GM12892 (cell line): ENCODE results near the gene FAU.
A peak's percentile ranks its signal among the peaks of the same experiment; 100 is the strongest.

Experiments
- POLR2A ChIP-seq: IDR thresholded peaks from 2 replicates; pipeline ENCODE4 v1.6.1; 2011; ENCODE audit warnings: low read depth, low read length, control low read depth
- POLR2AphosphoS5 ChIP-seq: IDR thresholded peaks from 2 replicates; pipeline ENCODE4 v1.6.1; 2011; ENCODE audit warnings: low read depth, low read length, control low read depth

DNA sequence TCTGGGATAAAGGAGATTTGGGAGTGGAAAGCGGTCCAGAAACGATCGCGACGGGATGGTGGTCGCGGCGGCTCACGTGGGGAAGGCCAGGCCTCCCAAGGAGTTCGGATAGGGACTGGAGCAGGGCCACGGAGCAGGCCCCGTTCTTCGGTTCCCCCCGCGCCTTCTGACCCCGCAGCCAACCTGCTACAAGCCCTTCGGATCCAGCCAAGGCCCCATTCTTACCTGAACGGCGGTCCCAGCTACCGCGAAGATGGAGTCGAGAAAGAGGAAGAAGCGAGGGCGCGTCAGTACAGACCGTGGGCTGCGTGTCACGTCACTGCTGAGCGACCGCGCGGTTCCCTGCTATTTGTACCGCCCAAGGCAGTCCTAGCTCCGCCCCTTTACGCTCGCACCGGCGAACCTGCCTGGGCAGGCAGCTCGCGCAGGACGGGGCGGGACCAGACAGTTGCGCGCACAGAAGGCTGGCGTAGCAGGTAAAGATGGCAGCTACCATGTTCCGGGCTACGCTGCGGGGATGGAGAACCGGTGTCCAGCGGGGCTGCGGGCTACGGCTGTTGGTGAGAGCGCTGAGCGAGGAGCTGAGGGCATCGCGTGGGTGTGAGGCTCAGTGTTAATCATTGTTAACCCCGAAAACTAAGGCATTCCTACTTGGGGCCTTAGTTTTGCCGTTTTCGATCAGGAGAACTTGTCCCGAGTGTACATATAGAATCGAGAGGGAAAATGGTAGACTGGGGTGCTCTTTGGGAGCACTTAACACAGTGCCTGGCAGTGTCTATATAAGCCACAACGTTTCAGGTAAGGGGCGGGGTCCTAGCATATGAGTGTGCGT lies at the start of gene FAU, which contains the start of gene MRPL49:
- peak; percentile 88 for TF ChIP-seq POLR2AphosphoS5
- TF ChIP-seq POLR2A = peak; percentile 94
